OCI-LY7 (cell line): ENCODE measurements around the gene CEP104.

Experiments used
- CTCF ChIP-seq: fragments of 200-600 bp; sonication (generic); conservative IDR thresholded peaks from 2 replicates; pipeline ENCODE4 v1.5.1; 2014; ENCODE audit warnings: mild to moderate bottlenecking, antibody characterized with exemption, low read length, moderate library complexity, mixed read lengths
- EZH2phosphoT487 ChIP-seq: fragments of 200-600 bp; sonication (generic); IDR thresholded peaks from 2 replicates; pipeline ENCODE4 v1.6.1; 2018; ENCODE audit warnings: low read depth, borderline replicate concordance, mild to moderate bottlenecking, mixed run types, antibody characterized with exemption, low read length, moderate library complexity, mixed read lengths

DNA sequence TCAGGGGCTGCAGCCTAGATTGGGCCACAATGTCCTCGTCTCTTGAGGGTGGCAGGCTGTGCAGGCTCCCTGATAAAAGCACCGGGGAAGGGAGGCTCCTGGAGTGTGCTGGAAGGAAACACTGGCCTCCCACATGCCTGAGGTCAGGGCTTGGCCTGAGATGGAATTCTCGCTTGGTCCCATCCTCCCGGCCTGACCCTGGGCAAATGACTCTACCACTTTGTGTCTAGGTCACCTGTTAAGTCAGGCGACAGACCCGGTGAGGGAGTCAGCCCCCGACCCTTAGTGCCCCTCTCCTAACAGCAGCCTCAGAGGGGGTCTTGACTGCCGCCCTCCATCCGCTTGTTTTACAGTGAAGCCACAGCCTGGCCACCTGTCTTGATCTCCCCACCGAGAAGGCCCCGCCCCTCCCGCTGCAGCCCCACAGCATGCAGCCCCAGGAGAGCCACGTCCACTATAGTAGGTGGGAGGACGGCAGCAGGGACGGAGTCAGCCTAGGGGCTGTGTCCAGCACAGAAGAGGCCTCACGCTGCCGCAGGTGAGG is 82.0 kb downstream of the CEP104 start:
- no peak for TF ChIP-seq CTCF
- TF ChIP-seq EZH2phosphoT487 = no peak
